ENCODE data around the gene EXOC4.

The EXOC4 gene

DNA sequence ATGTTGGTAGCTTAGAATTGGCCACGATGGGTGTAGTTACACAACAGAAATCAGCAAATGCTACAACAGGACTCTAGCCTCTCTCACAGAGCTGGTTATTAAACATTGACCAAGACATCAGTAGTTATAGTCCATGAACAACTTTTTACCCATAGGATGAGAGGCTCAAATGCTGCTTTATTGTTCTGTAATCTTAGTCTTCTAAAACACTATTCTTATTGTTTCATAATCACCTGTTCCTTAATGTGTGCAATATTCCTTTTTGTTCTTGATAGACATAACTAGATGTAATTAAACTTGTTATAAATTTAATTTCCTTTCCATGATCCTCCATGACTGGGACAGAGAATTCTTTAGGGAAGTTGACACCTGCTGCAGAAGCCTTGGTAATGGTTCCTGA lies 356.9 kb downstream of the EXOC4 start:
- Histone ChIP-seq H3K4me1 (ENCODE audit: control insufficient read depth, low read length) (no peaks in the 10 kb centered on the region), H3K4me3 (ENCODE audit: low read length) (no peak overlapping the region), H3K36me3 (ENCODE audit: control insufficient read depth, low read length) (no peaks in the 10 kb centered on the region), H3K9me3 (ENCODE audit: control insufficient read depth, insufficient read depth, low read length) (no peaks in the 10 kb centered on the region), H3K4me2 (ENCODE audit: low read length) (no peak overlapping the region), H3K79me2 (ENCODE audit: control insufficient read depth, low read length) (no peaks in the 10 kb centered on the region), H3K27ac (ENCODE audit: low read depth, low read length) (no peak overlapping the region), H3F3A (ENCODE audit: control insufficient read depth, insufficient read depth) (no peaks in the 10 kb centered on the region), H3K9me2 (replicated peaks; ENCODE audit: control insufficient read depth, low read length) (no peaks in the 10 kb centered on the region), H4K20me1 (ENCODE audit: control insufficient read depth, insufficient read depth, low read depth, low read length) (no peaks in the 10 kb centered on the region), H3K27me3 (ENCODE audit: control insufficient read depth, low read length) (no peaks in the 10 kb centered on the region)
- TF ChIP-seq, protein P1, sequence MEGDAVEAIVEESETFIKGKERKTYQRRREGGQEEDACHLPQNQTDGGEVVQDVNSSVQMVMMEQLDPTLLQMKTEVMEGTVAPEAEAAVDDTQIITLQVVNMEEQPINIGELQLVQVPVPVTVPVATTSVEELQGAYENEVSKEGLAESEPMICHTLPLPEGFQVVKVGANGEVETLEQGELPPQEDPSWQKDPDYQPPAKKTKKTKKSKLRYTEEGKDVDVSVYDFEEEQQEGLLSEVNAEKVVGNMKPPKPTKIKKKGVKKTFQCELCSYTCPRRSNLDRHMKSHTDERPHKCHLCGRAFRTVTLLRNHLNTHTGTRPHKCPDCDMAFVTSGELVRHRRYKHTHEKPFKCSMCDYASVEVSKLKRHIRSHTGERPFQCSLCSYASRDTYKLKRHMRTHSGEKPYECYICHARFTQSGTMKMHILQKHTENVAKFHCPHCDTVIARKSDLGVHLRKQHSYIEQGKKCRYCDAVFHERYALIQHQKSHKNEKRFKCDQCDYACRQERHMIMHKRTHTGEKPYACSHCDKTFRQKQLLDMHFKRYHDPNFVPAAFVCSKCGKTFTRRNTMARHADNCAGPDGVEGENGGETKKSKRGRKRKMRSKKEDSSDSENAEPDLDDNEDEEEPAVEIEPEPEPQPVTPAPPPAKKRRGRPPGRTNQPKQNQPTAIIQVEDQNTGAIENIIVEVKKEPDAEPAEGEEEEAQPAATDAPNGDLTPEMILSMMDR (IDR thresholded peaks at IDR 0.05; ENCODE audit: low read depth, low read length, poor library complexity, severe bottlenecking), result no peak
- no peak for TF ChIP-seq EZH2phosphoT487 (IDR thresholded peaks at IDR 0.05; ENCODE audit: borderline replicate concordance, low read length)

DNA sequence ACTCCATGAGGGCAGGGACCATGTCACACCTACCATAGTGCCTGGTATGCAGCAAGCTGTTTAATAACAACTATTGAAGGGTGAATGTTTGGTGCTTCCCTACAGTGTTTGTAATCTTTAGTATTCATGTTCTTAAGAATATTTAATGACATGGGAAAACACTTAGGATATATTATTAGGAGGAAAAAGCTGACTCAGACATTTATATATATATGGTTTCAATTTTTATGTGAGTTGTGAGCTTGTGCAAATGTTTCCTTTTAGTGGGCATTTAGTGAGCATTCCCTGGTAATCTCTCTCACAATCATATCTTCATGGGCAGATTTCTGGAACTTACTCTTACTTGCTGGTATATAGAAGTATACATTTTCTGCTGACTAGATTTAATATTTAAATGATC lies 359.1 kb downstream of the EXOC4 start:
- Histone ChIP-seq H3K27me3 (ENCODE audit: control insufficient read depth, low read length) (no peaks in the 10 kb centered on the region), H3K27ac (ENCODE audit: low read depth, low read length) (no peak overlapping the region)
- TF ChIP-seq, protein P1 (IDR thresholded peaks at IDR 0.05; ENCODE audit: low read depth, low read length, poor library complexity, severe bottlenecking), result no peak
- TF ChIP-seq EZH2phosphoT487 (IDR thresholded peaks at IDR 0.05; ENCODE audit: borderline replicate concordance, low read length), result no peak

DNA sequence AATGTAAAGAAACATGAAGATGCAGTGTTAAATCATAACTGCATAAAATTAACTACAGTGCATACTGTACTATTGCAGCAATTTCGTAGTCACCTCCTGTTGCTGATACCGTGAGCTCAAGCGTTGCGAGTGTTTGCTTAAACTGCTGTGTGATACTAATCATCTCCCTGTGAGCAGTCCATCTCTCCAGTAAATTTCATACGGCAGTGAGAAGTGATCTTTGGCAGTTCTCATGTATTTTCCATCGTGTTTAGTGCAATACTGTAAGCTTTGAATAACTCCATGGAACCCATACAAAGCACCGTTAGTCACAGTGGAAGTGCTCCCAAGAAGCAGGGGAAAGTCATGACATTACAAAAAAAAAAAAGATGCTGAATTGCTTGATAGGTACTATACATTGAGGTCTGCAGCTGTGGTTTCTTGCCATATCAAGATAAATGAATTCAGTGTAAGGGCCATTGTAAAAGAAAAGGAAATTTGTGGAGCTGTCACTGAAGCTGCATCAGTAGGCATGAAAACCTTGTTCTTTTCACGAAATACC lies 360.4 kb downstream of the EXOC4 start:
- Histone ChIP-seq H4K20me1 (ENCODE audit: control insufficient read depth, insufficient read depth, low read depth, low read length) (no peaks in the 10 kb centered on the region), H3K79me2 (ENCODE audit: control insufficient read depth, low read length) (no peaks in the 10 kb centered on the region), H3K4me1 (ENCODE audit: control insufficient read depth, low read length) (no peaks in the 10 kb centered on the region), H3F3A (ENCODE audit: control insufficient read depth, insufficient read depth) (no peaks in the 10 kb centered on the region), H3K9me3 (ENCODE audit: control insufficient read depth, insufficient read depth, low read length) (no peaks in the 10 kb centered on the region), H3K27me3 (ENCODE audit: control insufficient read depth, low read length) (no peaks in the 10 kb centered on the region), H3K9me2 (replicated peaks; ENCODE audit: control insufficient read depth, low read length) (no peaks in the 10 kb centered on the region), H3K36me3 (ENCODE audit: control insufficient read depth, low read length) (no peaks in the 10 kb centered on the region), H3K4me2 (ENCODE audit: low read length) (no peak overlapping the region), H3K4me3 (ENCODE audit: low read length) (no peak overlapping the region), H3K27ac (ENCODE audit: low read depth, low read length) (no peak overlapping the region)
- TF ChIP-seq EZH2phosphoT487 (IDR thresholded peaks at IDR 0.05; ENCODE audit: borderline replicate concordance, low read length), result no peak
- TF ChIP-seq, protein P1 (IDR thresholded peaks at IDR 0.05; ENCODE audit: low read depth, low read length, poor library complexity, severe bottlenecking), result no peak

More for the DNA sequence above, 359.1 kb downstream of the EXOC4 start:
- Histone ChIP-seq H3K9me2 (replicated peaks; ENCODE audit: control insufficient read depth, low read length) (no peaks in the 10 kb centered on the region), H3F3A (ENCODE audit: control insufficient read depth, insufficient read depth) (no peaks in the 10 kb centered on the region), H3K36me3 (ENCODE audit: control insufficient read depth, low read length) (no peaks in the 10 kb centered on the region), H4K20me1 (ENCODE audit: control insufficient read depth, insufficient read depth, low read depth, low read length) (no peaks in the 10 kb centered on the region), H3K79me2 (ENCODE audit: control insufficient read depth, low read length) (no peaks in the 10 kb centered on the region), H3K4me2 (ENCODE audit: low read length) (no peak overlapping the region), H3K9me3 (ENCODE audit: control insufficient read depth, insufficient read depth, low read length) (no peaks in the 10 kb centered on the region), H3K4me1 (ENCODE audit: control insufficient read depth, low read length) (no peaks in the 10 kb centered on the region), H3K4me3 (ENCODE audit: low read length) (no peak overlapping the region)

Data from DOHH2 (cell line).